Activated naive CD4-positive, alpha-beta T cell treated with anti-CD3 and anti-CD28 coated beads, Interleukin-2, amount 10 ng/mL, durations not matched to agents 7 days and 5 days (primary cell): ENCODE data around the gene PVALB.
A peak's percentile ranks its signal among the peaks of the same experiment; 100 is the strongest.
"Not testable (repeated sequence)": the region's sequence is repeated elsewhere in the genome, so short reads cannot be mapped to it uniquely, and the experiment has no call there.

Experiments
- CTCF ChIA-PET: fragments of 350-600 bp; sonication (Branson Sonifier 250); formaldehyde crosslinking; loops from one replicate; lab custom pipeline; 2021; ENCODE audit warnings: antibody characterized with exemption; lab: Charles Lee
- DNase-seq: peaks from one replicate; pipeline ENCODE4 v3.0.0-alpha.2; 2020
- H3K27ac Mint-ChIP-seq: one replicate; pipeline ENCODE4 v1.8.0; 2021; ENCODE audit warnings: mild to moderate bottlenecking, moderate library complexity, mixed read lengths
- H3K27me3 Mint-ChIP-seq: one replicate; pipeline ENCODE4 v1.8.0; 2021; ENCODE audit warnings: mild to moderate bottlenecking, mixed read lengths
- H3K36me3 Mint-ChIP-seq: one replicate; pipeline ENCODE4 v1.8.0; 2021; ENCODE audit warnings: mixed read lengths
- H3K4me1 Mint-ChIP-seq: one replicate; pipeline ENCODE4 v1.8.0; 2021; ENCODE audit warnings: mixed read lengths
- H3K4me3 Mint-ChIP-seq: one replicate; pipeline ENCODE4 v1.8.0; 2021; ENCODE audit warnings: mild to moderate bottlenecking, moderate library complexity, mixed read lengths
- H3K9me3 Mint-ChIP-seq: one replicate; pipeline ENCODE4 v1.8.0; 2021; ENCODE audit warnings: mixed read lengths

PVALB gene

DNA sequence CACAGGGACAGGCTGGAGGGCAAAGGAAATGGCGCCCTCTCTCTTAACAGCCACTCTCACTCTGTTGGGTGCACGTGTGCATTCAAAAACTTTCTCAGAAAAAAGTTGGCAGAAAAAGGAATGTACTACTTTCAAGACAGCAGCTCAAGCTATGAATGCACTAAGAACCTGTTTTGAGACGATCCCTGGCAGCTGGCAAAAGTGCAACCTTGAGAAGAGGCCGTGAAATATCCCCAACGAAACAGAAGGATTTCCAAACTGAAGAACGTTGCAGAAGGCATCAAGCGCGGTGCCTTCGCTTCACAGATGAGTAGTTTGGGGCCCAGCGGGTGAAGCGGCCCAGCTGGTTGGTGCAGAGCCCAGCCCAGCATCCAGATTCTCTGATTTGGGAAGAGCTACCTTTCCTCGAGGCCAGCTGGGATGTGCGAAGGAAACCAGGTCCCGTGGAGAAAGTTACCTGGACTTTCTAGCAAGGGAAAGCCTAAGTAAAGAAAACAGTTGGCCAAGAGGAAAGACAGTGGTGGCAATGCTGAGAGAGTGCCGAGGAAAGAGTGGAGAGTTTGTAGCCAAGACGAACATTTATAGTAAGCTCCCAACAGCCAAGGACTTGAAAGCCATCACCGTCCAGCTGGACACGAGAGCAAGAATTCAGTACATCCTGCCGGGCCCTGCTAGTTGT lies 57.2 kb downstream of the PVALB start:
- Mint-ChIP-seq H3K9me3 (no peaks in the 10 kb centered on the region), H3K4me3 (no peak overlapping the region), H3K27me3 (peaks cover 11% of the 10 kb centered on the region), H3K36me3 (no peaks in the 10 kb centered on the region), H3K4me1 (no peaks in the 10 kb centered on the region), H3K27ac (no peak overlapping the region)
- CTCF ChIA-PET: interaction anchor here (0.8 to 3.0 kb wide), 3 partner anchors 14 to 97 kb away, joined by 3 to 16 read pairs (median 3); no protein-coding TSS in a partner anchor
- DNase-seq: no peak

DNA sequence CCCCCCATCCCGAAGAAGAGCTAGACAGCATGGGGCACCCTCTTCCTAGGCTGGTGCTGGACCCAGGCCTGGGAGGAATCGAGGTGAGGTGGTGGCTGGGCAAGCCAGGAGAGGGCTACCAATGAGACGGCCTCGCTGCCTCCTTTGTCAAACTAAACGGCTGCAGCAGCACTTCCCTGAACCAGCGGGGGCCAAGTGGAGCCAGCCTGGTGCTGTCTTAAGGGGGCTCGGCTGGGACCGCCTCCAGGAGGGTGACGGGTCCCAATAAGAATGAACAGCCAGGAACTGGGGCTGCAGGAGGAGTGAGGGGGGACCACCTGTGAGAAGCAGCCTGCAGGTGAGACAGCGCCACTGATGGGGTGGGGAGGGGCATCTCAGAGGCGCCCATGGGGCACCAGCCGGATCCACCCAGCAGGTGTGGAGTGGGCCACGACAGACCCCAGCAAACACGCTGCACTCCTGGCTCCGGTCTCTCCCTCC lies 58.0 kb downstream of the PVALB start:
- Mint-ChIP-seq H3K27ac (no peak overlapping the region), H3K4me3 (no peak overlapping the region), H3K4me1 (no peaks in the 10 kb centered on the region), H3K36me3 (no peaks in the 10 kb centered on the region), H3K9me3 (no peaks in the 10 kb centered on the region), H3K27me3 (peaks cover 19% of the 10 kb centered on the region)
- CTCF ChIA-PET: interaction anchor here (1.3 to 3.0 kb wide), 8 partner anchors 15 to 297 kb away, joined by 3 to 16 read pairs (median 7); no protein-coding TSS in a partner anchor
- no peak for DNase-seq

- no peaks in the 10 kb centered on the region for H3K36me3 Mint-ChIP-seq
- peaks cover 26% of the 10 kb centered on the region for H3K27me3 Mint-ChIP-seq
- H3K4me1 Mint-ChIP-seq: no peaks in the 10 kb centered on the region
- no peak overlapping the region for H3K4me3 Mint-ChIP-seq
- peak; percentile 89 for DNase-seq
- H3K9me3 Mint-ChIP-seq: no peaks in the 10 kb centered on the region
- no peak overlapping the region for H3K27ac Mint-ChIP-seq
- CTCF ChIA-PET: interaction anchor here (0.7 to 3.0 kb wide), 19 partner anchors 8 to 298 kb away, joined by 3 to 16 read pairs (median 4); partner anchors contain the start of gene IFT27
These were observed 59.1 kb downstream of the PVALB start for GRCh38 chr22:36757668-36758211.

- DNase-seq: no peak
- H3K27ac Mint-ChIP-seq: no peak overlapping the region
- CTCF ChIA-PET: interaction anchor here (0.7 to 3.0 kb wide), 16 partner anchors 9 to 223 kb away, joined by 3 to 16 read pairs (median 4); partner anchors contain the start of gene IFT27
These were observed 59.8 kb downstream of the PVALB start for GRCh38 chr22:36756746-36757655.

GRCh38 chr22:36756031-36756430 lies 60.8 kb downstream of the PVALB start:
- CTCF ChIA-PET: interaction anchor here (1.0 to 3.0 kb wide), 5 partner anchors 18 to 222 kb away, joined by 3 to 13 read pairs (median 4); no protein-coding TSS in a partner anchor
- DNase-seq: no peak
- H3K9me3 Mint-ChIP-seq: no peaks in the 10 kb centered on the region
- peaks cover 26% of the 10 kb centered on the region for H3K27me3 Mint-ChIP-seq
- no peaks in the 10 kb centered on the region for H3K36me3 Mint-ChIP-seq
- H3K27ac Mint-ChIP-seq: no peak overlapping the region
- no peaks in the 10 kb centered on the region for H3K4me1 Mint-ChIP-seq
- H3K4me3 Mint-ChIP-seq: no peak overlapping the region

More at GRCh38 chr22:36756746-36757655, 59.8 kb downstream of the PVALB start:
- peaks cover 26% of the 10 kb centered on the region for H3K27me3 Mint-ChIP-seq
- no peaks in the 10 kb centered on the region for H3K9me3 Mint-ChIP-seq
- no peaks in the 10 kb centered on the region for H3K4me1 Mint-ChIP-seq
- H3K36me3 Mint-ChIP-seq: no peaks in the 10 kb centered on the region
- H3K4me3 Mint-ChIP-seq: no peak overlapping the region

GRCh38 chr22:36755316-36755715 lies 61.5 kb downstream of the PVALB start:
- no peaks in the 10 kb centered on the region for H3K9me3 Mint-ChIP-seq
- H3K27me3 Mint-ChIP-seq: peaks cover 26% of the 10 kb centered on the region
- no peak overlapping the region for H3K4me3 Mint-ChIP-seq
- no peaks in the 10 kb centered on the region for H3K4me1 Mint-ChIP-seq
- no peaks in the 10 kb centered on the region for H3K36me3 Mint-ChIP-seq
- CTCF ChIA-PET: interaction anchor here (1.0 to 1.4 kb wide), 4 partner anchors 19 to 223 kb away, joined by 3 to 5 read pairs (median 4); no protein-coding TSS in a partner anchor
- H3K27ac Mint-ChIP-seq: no peak overlapping the region
- DNase-seq: no peak

DNA sequence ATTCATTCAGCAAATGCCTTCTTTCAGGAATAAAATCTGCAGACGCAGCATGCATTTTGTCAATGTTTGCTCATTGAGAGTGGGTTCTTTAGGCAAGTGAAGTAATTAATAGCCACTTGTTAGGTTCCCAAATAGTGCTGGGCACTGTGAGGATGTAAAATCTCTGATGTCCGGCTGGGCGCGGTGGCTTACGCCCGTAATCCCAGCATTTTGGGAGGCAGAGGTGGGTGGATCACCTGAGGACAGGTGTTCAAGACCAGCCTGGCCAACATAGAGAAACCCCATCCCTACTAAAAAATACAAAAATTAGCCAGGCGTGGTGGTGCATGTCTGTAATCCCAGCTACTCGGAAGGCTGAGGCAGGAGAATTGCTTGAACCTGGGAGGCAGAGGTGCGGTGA lies 62.0 kb downstream of the PVALB start:
- peaks cover 30% of the 10 kb centered on the region for H3K27me3 Mint-ChIP-seq
- not testable (repeated sequence) for DNase-seq, H3K27ac Mint-ChIP-seq, H3K4me1 Mint-ChIP-seq, H3K9me3 Mint-ChIP-seq, H3K4me3 Mint-ChIP-seq, H3K36me3 Mint-ChIP-seq
- CTCF ChIA-PET: interaction anchor here (1.2 kb wide), 1 partner anchor 223 kb away, joined by 3 read pairs; no protein-coding TSS in a partner anchor

GRCh38 chr22:36753916-36754315 lies 62.9 kb downstream of the PVALB start:
- H3K9me3 Mint-ChIP-seq: no peaks in the 10 kb centered on the region
- H3K27me3 Mint-ChIP-seq: peaks cover 31% of the 10 kb centered on the region
- no peak overlapping the region for H3K4me3 Mint-ChIP-seq
- CTCF ChIA-PET: no interaction called here
- H3K4me1 Mint-ChIP-seq: no peaks in the 10 kb centered on the region
- H3K27ac Mint-ChIP-seq: no peak overlapping the region
- H3K36me3 Mint-ChIP-seq: no peaks in the 10 kb centered on the region
- DNase-seq: no peak

DNA sequence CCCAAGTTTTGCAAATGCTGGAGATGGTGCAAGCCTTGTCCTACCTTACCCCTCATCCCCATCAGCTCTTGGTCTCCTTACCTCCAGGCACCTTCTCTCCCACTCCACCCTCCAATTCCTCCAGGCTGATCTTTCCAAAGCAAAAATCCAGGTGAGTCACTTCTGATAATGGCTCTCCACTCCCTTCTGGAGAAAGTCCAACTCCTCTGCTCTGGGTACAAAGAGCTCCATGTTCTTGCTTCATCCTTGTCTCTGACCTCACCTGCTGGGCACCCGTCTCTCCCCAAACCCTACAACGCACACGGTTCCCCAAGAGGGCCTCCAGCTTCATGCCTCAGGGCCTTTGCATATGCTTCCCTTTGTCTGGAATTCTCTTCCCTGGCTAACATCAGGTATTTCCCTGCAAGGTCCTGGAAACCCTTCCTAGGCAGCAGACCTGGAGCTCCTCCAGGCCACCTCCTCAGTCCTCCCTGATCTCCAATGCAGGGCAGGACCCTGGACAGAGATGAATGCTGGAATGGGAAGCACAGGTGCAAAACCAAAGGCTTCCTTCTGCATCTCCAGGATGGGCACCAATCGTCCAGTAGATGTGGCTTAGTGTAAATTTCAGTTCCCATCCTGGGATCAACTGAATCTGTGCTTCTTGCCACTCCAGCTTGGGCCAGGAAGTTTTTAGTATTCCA lies 63.6 kb downstream of the PVALB start:
- no peaks in the 10 kb centered on the region for H3K9me3 Mint-ChIP-seq
- H3K4me1 Mint-ChIP-seq: no peaks in the 10 kb centered on the region
- DNase-seq: no peak
- H3K4me3 Mint-ChIP-seq: no peak overlapping the region
- peaks cover 31% of the 10 kb centered on the region for H3K27me3 Mint-ChIP-seq
- H3K36me3 Mint-ChIP-seq: no peaks in the 10 kb centered on the region
- no peak overlapping the region for H3K27ac Mint-ChIP-seq
- CTCF ChIA-PET: no interaction called here
